Subcutaneous abdominal adipose tissue (tissue), 5 donors: ENCODE results near the gene KRT7.

Source experiments
- H3K27ac ChIP-seq: one replicate; pipeline ENCODE4 v1.7.0; 2013; ENCODE audit warnings: low read depth, mild to moderate bottlenecking, inconsistent platforms, low read length, moderate library complexity
- H3K27me3 ChIP-seq, 5 donors: one replicate each; pipeline ENCODE4 v1.7.0; 2013; ENCODE audit warnings: low read length in 5 of 5, inconsistent platforms in 1 of 5; ENCODE audit not compliant: control insufficient read depth in 5 of 5, insufficient read depth in 4 of 5
- H3K36me3 ChIP-seq, 5 donors: one replicate each; pipeline ENCODE4 v1.7.0; 2013; ENCODE audit warnings: low read length in 5 of 5; ENCODE audit not compliant: control insufficient read depth in 5 of 5, insufficient read depth in 5 of 5
- H3K4me1 ChIP-seq, 5 donors: one replicate each; pipeline ENCODE4 v1.7.0; 2013; ENCODE audit warnings: low read length in 5 of 5, mild to moderate bottlenecking in 3 of 5, moderate library complexity in 1 of 5; ENCODE audit not compliant: control insufficient read depth in 5 of 5, insufficient read depth in 5 of 5
- H3K4me3 ChIP-seq, 5 donors: one replicate each; pipeline ENCODE4 v1.7.0; 2013; ENCODE audit warnings: low read length in 5 of 5, low read depth in 1 of 5
- H3K9ac ChIP-seq, 5 donors: one replicate each; pipeline ENCODE4 v1.7.0; 2013; ENCODE audit warnings: low read length in 5 of 5, mild to moderate bottlenecking in 4 of 5, moderate library complexity in 3 of 5
- H3K9me3 ChIP-seq, 5 donors: one replicate each; pipeline ENCODE4 v1.7.0; 2013; ENCODE audit warnings: low read length in 5 of 5; ENCODE audit not compliant: control insufficient read depth in 5 of 5
- donor health status: healthy.
- donor health status: healthy.
- donor health status: healthy.
- donor health status: healthy.
- donor health status: healthy.

KRT7 gene

GRCh38 chr12:52211716-52212585 is 21.1 kb upstream of the KRT7 start:
- Histone ChIP-seq H3K4me3 (no peak overlapping the region), H3K9me3 (no peaks in the 10 kb centered on the region), H3K27me3 (peaks cover 0 to 44% (median 21%) of the 10 kb centered on the region in 5 donors), H3K9ac (no peak overlapping the region), H3K4me1 (peaks cover 0 to 30% (median 10%) of the 10 kb centered on the region in 5 donors), H3K27ac (no peak overlapping the region), H3K36me3 (no peaks in the 10 kb centered on the region)

- no peaks in the 10 kb centered on the region for H3K9me3 ChIP-seq
- H3K4me1 ChIP-seq, result peaks cover 0 to 27% (median 3%) of the 10 kb centered on the region in 5 donors
- H3K4me3 ChIP-seq, result no peak overlapping the region
- H3K9ac ChIP-seq, result no peak overlapping the region
- peaks cover 0 to 38% (median 21%) of the 10 kb centered on the region in 5 donors for H3K27me3 ChIP-seq
- H3K27ac ChIP-seq, result no peak overlapping the region
- no peaks in the 10 kb centered on the region for H3K36me3 ChIP-seq
Observed at GRCh38 chr12:52212701-52213563, 20.1 kb upstream of the KRT7 start.

GRCh38 chr12:52213564-52214420 is 19.3 kb upstream of the KRT7 start:
- Histone ChIP-seq H3K4me1 (peaks cover 0 to 19% (median 0%) of the 10 kb centered on the region in 5 donors), H3K9ac (no peak overlapping the region), H3K27me3 (peaks cover 0 to 34% (median 18%) of the 10 kb centered on the region in 5 donors), H3K27ac (no peak overlapping the region), H3K9me3 (no peaks in the 10 kb centered on the region), H3K4me3 (no peak overlapping the region), H3K36me3 (no peaks in the 10 kb centered on the region)

GRCh38 chr12:52214421-52214802 is 18.6 kb upstream of the KRT7 start:
- peaks cover 0 to 19% (median 0%) of the 10 kb centered on the region in 5 donors for H3K4me1 ChIP-seq
- H3K4me3 ChIP-seq, result no peak overlapping the region
- no peak overlapping the region for H3K27ac ChIP-seq
- H3K9ac ChIP-seq, result no peak overlapping the region
- no peaks in the 10 kb centered on the region for H3K36me3 ChIP-seq
- H3K9me3 ChIP-seq, result no peaks in the 10 kb centered on the region
- peaks cover 0 to 33% (median 14%) of the 10 kb centered on the region in 5 donors for H3K27me3 ChIP-seq

GRCh38 chr12:52215587-52216031 is 17.4 kb upstream of the KRT7 start:
- peaks cover 0 to 19% (median 0%) of the 10 kb centered on the region in 5 donors for H3K4me1 ChIP-seq
- H3K27ac ChIP-seq, result no peak overlapping the region
- H3K9me3 ChIP-seq, result no peaks in the 10 kb centered on the region
- H3K4me3 ChIP-seq, result no peak overlapping the region
- H3K9ac ChIP-seq, result no peak overlapping the region
- peaks cover 0 to 27% (median 17%) of the 10 kb centered on the region in 5 donors for H3K27me3 ChIP-seq
- H3K36me3 ChIP-seq, result no peaks in the 10 kb centered on the region

- H3K36me3 ChIP-seq, result no peaks in the 10 kb centered on the region
- no peak overlapping the region for H3K4me3 ChIP-seq
- peaks cover 0 to 19% (median 0%) of the 10 kb centered on the region in 5 donors for H3K4me1 ChIP-seq
- no peak overlapping the region for H3K9ac ChIP-seq
- no peak overlapping the region for H3K27ac ChIP-seq
- peaks cover 0 to 22% (median 18%) of the 10 kb centered on the region in 5 donors for H3K27me3 ChIP-seq
- H3K9me3 ChIP-seq, result no peaks in the 10 kb centered on the region
Observed at GRCh38 chr12:52216100-52216499, 16.9 kb upstream of the KRT7 start.

- Histone ChIP-seq H3K36me3 (no peaks in the 10 kb centered on the region), H3K4me3 (no peak overlapping the region), H3K4me1 (peaks cover 0 to 19% (median 0%) of the 10 kb centered on the region in 5 donors), H3K27ac (no peak overlapping the region), H3K9me3 (no peaks in the 10 kb centered on the region), H3K27me3 (peaks cover 0 to 27% (median 17%) of the 10 kb centered on the region in 5 donors), H3K9ac (no peak overlapping the region)
Observed at GRCh38 chr12:52216807-52217206, 16.2 kb upstream of the KRT7 start.

GRCh38 chr12:52217223-52217622 is 15.8 kb upstream of the KRT7 start:
- Histone ChIP-seq H3K4me3 (no peak overlapping the region), H3K36me3 (no peaks in the 10 kb centered on the region), H3K27me3 (peaks cover 0 to 28% (median 21%) of the 10 kb centered on the region in 5 donors), H3K9me3 (no peaks in the 10 kb centered on the region), H3K27ac (no peak overlapping the region), H3K9ac (no peak overlapping the region), H3K4me1 (peaks cover 0 to 19% (median 0%) of the 10 kb centered on the region in 5 donors)

GRCh38 chr12:52218001-52218400 is 15.0 kb upstream of the KRT7 start:
- Histone ChIP-seq H3K4me1 (peaks cover 0 to 19% (median 0%) of the 10 kb centered on the region in 5 donors), H3K36me3 (no peaks in the 10 kb centered on the region), H3K27me3 (peaks cover 0 to 26% (median 16%) of the 10 kb centered on the region in 5 donors), H3K9ac (no peak overlapping the region), H3K27ac (no peak overlapping the region), H3K4me3 (no peak overlapping the region), H3K9me3 (no peaks in the 10 kb centered on the region)
